CD4-positive, alpha-beta T cell treated with Interleukin-6 at 100 ng/mL for 8 hours (primary cell): ENCODE results near the gene ARID4A.
"Not testable (repeated sequence)": the region's sequence is repeated elsewhere in the genome, so short reads cannot be mapped to it uniquely, and the experiment has no call there.

Experiments
- DNase-seq: peaks from one replicate; pipeline ENCODE4 v3.0.0-alpha.2; 2020; ENCODE audit warnings: mixed read lengths, low spot score

The ARID4A gene

DNA sequence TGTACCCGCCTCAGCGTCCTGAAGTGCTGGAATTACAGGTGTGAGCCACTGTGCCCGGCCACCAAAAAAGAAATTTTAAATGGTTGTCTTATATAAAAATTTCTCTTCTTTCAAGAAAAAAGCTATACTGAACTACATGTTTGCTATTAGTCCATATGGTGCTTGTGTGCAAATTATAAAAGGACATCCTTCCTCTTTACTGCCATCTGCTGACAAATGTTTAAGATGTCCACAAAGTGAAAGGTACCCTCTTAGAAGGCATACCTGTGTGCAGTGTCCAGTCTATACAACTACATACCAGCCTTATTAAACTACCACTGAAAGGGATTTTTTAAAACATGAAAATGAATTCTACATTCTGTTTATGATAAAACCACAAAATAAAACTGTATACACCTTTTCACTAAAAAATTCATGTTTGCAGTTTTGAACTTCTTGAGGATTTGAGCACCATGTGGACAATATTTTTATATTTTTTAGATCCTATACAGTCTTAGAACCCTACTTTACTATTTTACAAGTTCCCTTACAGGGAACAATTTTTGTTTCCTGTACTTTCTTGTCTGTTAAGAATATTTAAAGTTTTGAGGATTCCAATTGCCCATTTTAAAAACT is 64.5 kb downstream of the ARID4A start:
- peak; percentile 33 for DNase-seq

DNA sequence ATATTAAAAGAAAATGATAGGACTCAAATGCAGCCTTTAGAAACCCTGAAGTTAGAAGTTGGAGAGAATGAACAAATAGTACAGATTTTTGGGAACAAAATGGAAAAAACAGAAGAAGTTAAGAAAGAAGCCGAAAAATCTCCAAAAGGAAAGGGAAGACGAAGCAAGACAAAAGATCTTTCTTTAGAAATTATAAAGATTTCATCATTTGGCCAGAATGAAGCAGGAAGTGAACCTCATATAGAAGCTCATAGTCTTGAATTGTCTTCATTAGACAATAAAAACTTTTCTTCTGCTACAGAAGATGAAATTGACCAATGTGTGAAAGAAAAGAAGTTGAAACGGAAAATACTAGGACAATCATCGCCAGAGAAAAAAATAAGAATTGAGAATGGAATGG is 66.0 kb downstream of the ARID4A start:
- DNase-seq = no peak

DNA sequence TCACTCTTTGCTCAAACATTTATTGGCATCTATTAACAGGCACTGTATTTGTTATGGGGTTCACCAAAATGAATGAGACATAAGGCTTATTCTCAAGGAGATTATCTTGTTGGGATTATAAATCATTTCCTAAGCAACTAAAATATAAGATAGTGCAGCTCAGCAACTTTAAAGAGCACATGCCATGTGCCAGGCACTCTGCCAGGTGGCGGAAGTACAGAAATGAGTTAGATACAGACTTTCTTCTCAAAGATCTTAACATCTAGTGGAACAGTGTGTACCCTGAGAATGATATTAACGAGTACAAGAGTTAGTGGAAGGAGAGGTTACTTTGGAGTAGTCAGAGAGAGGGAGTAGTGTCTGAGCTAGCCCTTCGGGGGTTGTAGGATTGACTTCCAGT is 68.9 kb downstream of the ARID4A start:
- no peak for DNase-seq

DNA sequence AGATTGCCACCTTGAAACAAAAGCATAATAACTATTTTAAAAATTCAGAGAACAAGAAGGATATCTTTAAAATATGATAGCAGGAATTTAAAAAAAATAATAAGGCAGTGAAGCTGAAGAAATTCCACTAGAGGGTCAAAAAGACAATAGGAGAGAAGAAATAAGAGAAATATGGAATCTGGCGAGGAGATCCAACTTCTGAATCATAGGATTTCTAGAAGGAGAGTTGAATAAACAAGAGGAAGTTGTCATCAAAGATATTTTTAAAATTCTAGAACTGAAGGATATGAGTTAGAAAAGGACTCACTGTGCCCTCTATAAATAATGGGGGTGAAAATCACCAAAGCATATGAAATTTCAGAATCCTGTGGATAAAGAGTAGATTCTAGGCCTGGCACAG is 70.6 kb downstream of the ARID4A start:
- DNase-seq = no peak

DNA sequence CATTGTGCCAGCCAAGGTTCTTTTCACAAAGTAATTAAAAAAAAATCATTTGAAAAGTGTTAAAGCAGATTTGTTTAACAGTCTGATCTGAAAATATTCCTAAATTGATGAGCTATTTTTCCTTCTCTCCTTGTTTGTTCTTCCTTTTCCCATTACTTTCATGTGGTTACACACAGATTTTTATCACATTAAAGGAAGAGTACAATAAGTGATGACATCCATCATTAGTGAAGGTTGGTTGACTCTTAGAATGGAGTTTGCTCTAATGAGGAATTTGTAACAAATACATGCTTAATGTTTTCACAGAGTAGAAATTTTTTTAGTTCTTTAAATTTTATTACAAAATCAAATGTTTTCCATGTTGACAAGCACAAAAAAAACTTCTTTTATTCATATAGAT is 78.4 kb downstream of the ARID4A start:
- DNase-seq = no peak

DNA sequence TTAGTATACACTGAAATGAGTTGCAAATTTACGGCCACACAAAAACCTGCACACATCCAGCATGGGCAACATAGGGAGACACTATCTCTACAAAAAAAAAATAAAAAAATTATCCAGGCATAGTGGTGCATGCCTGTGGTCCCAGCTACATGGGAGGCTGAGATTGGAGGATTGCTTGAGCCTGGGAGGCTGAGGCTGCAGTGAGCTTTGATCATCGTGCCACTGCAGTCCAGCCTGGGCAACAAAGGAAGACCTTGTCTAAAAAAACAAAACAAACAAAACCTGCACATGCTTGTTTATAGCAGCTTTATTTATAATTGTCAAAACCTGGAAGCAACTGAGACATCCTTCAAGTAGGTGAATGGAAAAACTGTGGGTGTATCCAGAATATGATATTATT is 92.5 kb downstream of the ARID4A start:
- no peak for DNase-seq

DNA sequence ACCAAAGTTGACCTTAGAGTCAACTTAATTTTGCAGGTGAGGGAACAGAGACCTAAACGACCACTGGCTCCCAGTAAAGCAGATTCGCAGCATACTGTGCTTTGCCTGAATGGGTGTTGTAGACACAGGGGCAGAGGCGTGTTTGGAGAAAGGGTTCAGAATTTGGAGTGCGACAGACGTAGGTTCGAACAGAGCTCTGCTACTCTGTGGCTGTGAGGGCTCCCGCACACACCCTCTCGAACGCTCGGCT is 97.1 kb downstream of the ARID4A start:
- DNase-seq = no peak

DNA sequence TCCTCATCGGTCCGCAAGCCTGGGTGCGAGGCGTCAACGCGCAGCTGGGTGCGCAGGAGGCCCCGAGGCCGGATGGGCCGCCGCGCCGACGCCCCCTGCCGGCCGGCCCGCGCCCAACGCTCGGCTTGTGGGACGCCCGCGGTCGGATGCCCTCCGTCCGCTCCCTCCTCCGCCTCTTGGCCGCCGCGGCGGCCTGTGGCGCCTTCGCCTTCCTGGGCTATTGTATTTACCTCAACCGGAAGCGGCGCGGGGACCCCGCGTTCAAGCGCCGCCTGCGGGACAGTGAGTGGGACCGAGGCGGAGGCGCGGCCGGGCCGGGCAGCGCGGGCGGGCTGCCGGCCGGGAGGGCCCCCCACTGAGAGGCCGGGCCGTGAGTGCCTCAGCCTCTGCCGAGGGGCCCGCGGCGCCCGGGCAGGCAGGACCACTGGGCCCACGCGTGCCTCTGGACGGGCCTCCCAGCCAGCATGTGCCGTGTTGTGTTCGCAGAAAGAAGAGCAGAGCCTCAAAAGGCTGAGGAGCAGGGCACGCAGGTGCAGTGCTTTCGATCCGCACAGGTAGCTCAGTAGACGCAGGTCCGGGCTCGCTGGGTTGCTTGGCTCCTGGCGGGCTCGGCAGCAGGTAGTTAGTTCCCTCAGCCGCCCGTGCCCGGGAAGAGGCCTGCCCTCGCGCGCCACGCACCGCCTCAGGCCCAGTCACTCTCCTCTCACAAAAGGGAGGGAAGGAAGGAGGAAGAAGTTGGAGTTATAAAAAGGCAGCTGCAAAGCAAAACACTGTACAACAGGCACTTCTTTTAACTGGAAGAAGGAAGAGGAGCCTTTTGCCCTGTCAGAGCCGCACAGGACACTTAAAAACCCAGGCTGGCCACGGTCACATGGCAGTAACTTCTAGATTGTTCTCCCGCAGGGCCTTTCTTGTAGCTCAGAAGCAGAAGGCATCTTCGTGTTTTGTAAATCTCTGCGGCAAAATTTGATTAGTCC is 97.7 kb downstream of the ARID4A start, which contains the start of gene TOMM20L:
TOMM20L (plus strand) TSS at position 119 of the 977 bp plus-strand sequence; CDS start at position 147, 28 bp downstream.
- peak; percentile 68 for DNase-seq

DNA sequence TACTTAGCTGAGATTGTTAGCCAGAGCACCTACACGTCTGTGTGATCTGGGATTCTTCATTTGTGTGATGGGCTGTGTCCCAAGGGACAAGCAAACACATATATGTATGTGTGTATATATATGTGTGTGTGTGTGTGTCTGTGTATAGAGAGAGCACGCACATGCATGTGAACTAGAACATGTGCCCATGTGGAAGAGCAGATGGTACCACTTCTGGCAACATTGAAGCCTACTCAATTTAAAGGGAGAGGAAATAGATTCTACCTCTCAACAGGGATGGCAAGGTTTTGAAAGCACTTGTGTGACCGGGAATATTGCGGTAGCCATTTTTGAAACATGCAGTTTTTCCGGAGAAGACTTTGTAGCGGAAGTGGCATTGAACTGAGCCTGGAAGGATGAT is 98.8 kb downstream of the ARID4A start:
- DNase-seq = no peak

DNA sequence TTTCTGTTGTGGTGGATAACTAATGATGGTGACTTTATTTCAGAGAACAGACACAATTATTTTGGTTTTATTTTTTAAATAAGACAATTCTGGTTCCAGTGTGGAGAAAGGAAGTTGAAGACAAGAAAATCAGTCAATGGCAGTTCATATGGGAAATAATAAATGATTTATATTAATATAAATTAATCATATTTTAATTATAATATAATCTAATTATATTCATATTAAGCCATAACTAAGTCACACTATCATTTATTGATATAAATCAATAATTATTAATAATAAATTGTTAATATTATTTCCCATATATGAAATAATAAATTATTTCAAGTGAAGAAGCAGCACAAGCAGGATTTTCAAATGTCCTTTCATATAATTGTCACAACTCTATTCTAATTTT is 100.1 kb downstream of the ARID4A start:
- DNase-seq = no peak

DNA sequence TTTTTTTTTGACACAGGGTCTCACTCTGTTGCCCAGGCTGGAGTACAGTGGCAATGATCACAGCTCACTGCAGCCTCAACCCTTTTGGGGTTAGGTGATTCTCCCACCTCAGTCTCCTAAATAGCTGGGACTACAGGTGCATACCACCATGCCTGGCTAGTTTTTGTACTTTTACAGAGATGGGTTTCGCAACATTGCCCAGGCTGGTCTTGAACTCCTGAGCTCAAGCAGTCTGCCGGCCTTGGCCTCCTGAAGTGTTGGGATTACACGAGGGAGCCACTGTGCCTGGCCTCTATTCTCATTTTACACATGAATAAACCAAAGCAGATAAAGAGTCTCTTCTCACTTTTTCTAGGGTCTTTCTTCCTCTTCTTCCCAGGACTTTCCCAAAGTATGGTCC is 100.5 kb downstream of the ARID4A start:
- DNase-seq = no peak

DNA sequence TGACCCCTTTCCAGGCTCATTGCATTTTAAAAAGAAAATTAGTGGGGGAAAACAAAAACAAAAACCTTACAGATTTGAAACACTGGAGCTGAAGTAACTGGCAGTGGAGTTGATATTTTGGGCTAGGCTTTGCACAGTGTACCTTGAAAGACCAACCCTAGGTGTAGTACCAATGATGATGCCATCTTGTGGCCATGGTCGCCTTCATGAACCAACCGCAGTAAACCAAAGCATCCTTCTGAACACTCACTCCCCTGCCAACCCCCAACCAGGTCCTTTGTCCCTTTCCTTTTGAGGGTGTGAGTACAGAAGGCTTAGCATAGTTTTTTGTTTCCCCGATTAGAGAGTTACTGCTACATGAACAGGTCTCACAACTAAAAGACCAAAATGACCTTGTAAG is 103.2 kb downstream of the ARID4A start:
- no peak for DNase-seq

DNA sequence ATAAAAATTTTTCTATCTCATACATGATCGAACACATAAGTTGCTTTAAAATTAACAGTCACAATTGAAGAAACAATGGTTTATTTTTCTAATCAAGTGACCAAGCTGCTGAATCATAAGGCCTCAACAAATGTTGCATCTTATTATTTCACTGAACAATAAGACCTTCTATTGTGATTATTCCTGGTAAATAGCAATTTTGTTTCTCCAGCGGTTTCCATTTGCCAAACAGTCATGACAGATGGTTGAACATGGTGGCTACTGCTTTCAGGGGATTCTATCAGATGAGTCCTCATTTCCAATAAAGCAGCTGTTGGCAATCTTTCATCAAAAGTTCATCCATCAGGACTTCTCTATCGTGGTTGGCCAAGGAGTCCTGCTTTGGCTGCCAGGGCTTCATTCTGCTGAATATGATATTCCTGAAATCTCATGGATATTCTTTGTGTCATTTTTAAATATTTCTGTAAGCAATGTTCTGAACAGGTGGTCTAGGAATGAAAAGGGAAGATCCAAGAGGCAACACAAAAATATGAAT is 110.4 kb downstream of the ARID4A start:
- no peak for DNase-seq

DNA sequence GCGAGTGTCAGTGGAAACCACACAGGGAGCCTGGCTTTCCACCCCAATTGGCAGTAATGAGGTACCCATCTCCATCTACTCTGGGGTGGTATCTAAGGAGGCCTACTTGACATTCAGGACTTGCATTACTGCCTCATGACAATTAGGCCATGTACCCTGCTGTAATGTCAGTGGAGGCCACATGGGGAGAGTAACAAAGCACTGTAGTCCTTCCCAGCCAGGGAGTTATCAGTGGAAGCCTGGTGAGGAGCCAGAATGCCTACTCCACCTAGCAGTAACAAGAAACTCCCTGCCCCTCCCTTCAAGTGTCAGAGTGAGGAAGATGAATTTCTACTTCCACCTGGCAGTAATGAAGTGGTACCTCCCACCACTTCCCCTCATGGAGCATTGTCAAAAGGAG is 116.5 kb downstream of the ARID4A start:
- no peak for DNase-seq

DNA sequence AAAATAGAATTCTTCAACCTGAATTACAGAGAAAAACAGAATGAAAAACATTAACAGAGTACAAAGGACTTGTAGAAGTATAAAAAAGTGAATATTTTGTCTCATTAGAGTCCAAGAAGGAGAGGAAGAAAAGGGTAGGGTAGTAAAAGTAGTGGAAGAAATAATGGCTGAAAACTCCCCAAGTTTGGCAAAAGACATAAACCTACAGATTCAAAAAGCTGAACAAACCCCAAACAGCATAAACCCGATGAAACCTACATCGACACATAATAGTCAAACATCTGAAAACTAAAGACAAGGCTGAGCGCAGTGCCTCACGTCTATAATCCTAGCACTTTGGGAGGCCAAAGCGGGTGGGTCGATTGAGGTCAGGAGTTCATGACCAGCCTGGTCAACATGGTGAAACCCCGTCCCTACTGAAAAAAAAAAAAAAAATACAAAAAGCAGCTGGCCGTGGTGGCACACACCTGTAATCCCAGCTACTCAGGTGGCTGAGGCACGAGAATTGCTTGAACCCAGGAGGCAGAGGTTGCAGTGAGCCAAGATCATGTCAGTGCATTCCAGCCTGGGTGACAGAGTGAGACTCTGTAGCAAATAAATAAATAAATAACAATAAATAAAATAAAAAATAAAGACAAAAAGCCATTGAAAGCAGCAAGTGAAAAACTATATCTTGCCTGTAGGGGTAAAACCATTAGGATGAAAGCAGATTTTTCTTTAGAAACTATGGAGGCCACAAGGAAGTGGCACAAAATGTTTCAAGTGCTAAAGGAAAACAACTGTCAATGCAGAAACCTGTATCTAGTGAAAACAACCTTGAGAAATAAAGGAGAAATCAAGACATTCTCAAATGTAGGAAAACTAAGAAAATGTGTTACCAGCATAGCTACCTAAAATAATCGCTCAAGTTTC is 117.5 kb downstream of the ARID4A start:
- no peak for DNase-seq

DNA sequence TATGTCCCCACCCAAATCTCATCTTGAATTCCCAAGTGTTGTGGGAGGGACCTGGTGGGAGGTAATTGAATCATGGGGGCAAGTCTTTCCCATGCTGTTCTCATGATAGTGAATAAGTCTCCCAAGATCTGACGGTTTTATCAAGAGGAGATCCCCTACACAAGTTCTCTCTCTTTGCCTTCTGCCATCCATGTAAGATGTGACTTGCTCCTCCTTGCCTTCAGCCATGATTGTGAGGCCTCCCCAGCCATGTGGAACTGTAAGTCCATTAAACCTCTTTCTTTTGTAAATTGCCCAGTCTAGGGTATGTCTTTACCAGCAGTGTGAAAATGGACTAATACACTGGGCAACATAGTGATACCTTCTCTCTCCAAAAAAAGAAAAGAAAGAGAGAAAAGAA is 118.6 kb downstream of the ARID4A start:
- DNase-seq = not testable (repeated sequence)
